ENCODE data around the gene ALOX15. TPM values are rescaled to one million over a fixed set of nuclear protein-coding genes. Genes with fewer than 3 reads are reported as not detected.
A peak's percentile ranks its signal among the peaks of the same experiment; 100 is the strongest.
"Not testable (repeated sequence)": the region's sequence is repeated elsewhere in the genome, so short reads cannot be mapped to it uniquely, and the experiment has no call there.

The ALOX15 gene
- total RNA-seq, 2 donors from 2014 or later, result 0.13 TPM; not detected in 1

DNA sequence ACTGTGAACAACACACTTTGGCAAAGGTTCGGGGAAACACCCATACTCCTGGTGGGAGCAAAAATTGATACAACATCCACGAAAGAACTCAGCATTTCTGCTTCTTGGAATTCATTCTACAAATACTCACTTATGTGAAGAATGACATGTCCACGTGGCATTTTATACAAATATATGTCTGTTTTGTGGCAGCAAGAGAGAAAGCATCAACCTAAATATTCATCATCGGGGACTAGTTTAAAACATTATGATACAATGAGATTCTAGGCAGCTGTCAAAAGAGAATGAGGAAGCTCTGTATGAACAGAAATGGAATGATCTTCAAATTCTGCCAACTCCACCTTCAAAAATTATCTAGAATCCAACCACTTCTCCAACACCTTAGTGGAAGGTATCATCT is 25.7 kb upstream of the ALOX15 start:
- no peak overlapping the region for H3K27ac Mint-ChIP-seq
- ATAC-seq, result no peak
- H3K4me1 Mint-ChIP-seq, result peaks cover 13% of the 10 kb centered on the region
- H3K36me3 Mint-ChIP-seq (ENCODE audit: low read depth), result peaks cover 8% of the 10 kb centered on the region
- peaks cover 5% of the 10 kb centered on the region for H3K27me3 Mint-ChIP-seq
- H3K9me3 ChIP-seq (ENCODE audit: control insufficient read depth, low read length, poor library complexity, severe bottlenecking), result no peaks in the 10 kb centered on the region
- DNase-seq, result no peak
- no peak overlapping the region for H3K4me3 Mint-ChIP-seq

DNA sequence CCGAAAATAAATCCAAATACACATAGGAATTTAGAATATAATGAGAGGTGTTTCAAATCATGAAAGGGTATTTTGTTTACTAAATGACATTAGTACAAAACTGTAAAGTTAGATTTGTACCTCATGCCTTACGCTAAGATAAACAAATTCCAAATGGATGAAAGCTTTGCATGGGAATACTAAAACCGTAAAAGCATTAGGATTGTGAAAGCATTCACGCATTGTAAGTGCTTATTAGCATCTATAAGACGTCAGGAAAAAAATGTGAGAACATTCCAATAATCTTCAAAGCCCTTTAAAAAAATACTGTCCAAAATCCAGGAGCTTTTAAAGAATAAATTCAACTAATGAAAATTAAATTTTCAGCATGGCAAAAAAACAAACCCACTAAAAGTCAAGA is 24.8 kb upstream of the ALOX15 start:
- no peaks in the 10 kb centered on the region for H3K9me3 ChIP-seq (ENCODE audit: control insufficient read depth, low read length, poor library complexity, severe bottlenecking)
- H3K27ac Mint-ChIP-seq, result no peak overlapping the region
- H3K27me3 Mint-ChIP-seq, result peaks cover 7% of the 10 kb centered on the region
- H3K36me3 Mint-ChIP-seq (ENCODE audit: low read depth), result peaks cover 5% of the 10 kb centered on the region
- H3K4me1 Mint-ChIP-seq, result peaks cover 14% of the 10 kb centered on the region
- ATAC-seq (no peak), DNase-seq (no peak)
- no peak overlapping the region for H3K4me3 Mint-ChIP-seq

DNA sequence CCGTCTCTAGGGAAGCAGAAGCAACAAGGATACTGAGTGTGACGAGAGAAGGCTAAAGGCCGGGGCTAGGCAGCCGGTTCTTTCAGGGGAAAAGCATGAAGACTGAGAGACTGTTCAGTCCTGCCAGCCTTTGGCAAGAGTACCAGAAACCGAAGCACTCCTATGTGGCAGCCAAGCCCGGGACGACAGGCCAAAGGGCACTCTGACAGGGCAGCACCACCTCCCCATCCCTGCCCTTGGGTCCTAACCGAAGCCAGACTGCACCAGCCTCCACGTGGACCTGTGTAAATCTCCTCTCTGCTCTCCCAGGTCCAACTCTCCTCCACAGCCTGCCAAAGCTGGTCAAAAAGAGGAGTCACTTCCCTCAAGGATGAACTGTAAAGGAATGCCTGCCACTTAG is 23.5 kb upstream of the ALOX15 start:
- peaks cover 11% of the 10 kb centered on the region for H3K4me1 Mint-ChIP-seq
- DNase-seq, result no peak
- ATAC-seq, result no peak
- peaks cover 2% of the 10 kb centered on the region for H3K36me3 Mint-ChIP-seq (ENCODE audit: low read depth)
- no peaks in the 10 kb centered on the region for H3K9me3 ChIP-seq (ENCODE audit: control insufficient read depth, low read length, poor library complexity, severe bottlenecking)
- H3K27ac Mint-ChIP-seq, result no peak overlapping the region
- peaks cover 7% of the 10 kb centered on the region for H3K27me3 Mint-ChIP-seq
- no peak overlapping the region for H3K4me3 Mint-ChIP-seq

DNA sequence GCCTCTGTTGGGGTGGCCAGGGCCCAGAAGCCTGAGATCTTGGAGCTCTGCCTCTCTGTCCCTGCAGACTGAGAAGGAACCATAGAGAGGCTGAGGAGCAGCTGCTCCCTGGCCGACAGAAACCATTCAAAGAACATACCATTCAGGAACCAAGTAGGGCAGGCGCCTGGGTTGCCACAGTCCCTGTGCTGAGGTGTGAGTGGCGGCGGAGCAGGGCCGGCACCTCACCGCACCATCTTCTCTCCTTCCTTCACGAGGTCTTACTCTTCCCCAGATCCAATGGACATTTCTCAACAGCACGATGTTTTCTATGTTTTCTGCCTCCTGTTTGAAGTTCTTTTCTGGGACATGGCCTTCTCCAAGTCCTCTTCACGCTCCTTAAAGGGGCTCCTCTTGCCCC is 22.8 kb upstream of the ALOX15 start:
- no peak overlapping the region for H3K27ac Mint-ChIP-seq
- H3K9me3 ChIP-seq (ENCODE audit: control insufficient read depth, low read length, poor library complexity, severe bottlenecking), result no peaks in the 10 kb centered on the region
- ATAC-seq, result no peak
- H3K27me3 Mint-ChIP-seq, result peaks cover 7% of the 10 kb centered on the region
- no peak for DNase-seq
- peaks cover 14% of the 10 kb centered on the region for H3K4me1 Mint-ChIP-seq
- H3K36me3 Mint-ChIP-seq (ENCODE audit: low read depth), result peaks cover 2% of the 10 kb centered on the region
- no peak overlapping the region for H3K4me3 Mint-ChIP-seq

DNA sequence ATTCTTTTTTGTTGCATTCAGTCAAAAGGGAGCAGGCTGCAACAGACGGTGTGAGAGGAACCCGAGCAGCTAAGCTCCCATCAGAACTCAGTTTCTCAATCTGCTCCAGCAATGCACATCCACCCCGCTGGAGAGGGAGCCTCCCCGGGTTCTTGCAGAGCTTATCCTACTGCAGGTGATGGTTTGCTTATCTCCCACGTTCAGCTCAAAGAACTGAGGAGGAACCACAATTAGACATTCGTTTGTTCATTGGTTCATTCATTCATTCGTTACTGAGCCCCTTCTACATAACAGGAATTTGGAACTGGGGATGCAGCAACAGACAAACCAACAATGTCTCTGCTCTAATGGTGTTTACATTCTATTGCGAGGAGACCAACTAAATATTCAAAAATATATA is 22.2 kb upstream of the ALOX15 start:
- ATAC-seq (no peak), DNase-seq (no peak)
- Mint-ChIP-seq H3K4me3 (no peak overlapping the region), H3K4me1 (peaks cover 15% of the 10 kb centered on the region), H3K27me3 (peaks cover 11% of the 10 kb centered on the region), H3K27ac (no peak overlapping the region), H3K36me3 (ENCODE audit: low read depth) (peaks cover 3% of the 10 kb centered on the region)
- no peaks in the 10 kb centered on the region for H3K9me3 ChIP-seq (ENCODE audit: control insufficient read depth, low read length, poor library complexity, severe bottlenecking)

DNA sequence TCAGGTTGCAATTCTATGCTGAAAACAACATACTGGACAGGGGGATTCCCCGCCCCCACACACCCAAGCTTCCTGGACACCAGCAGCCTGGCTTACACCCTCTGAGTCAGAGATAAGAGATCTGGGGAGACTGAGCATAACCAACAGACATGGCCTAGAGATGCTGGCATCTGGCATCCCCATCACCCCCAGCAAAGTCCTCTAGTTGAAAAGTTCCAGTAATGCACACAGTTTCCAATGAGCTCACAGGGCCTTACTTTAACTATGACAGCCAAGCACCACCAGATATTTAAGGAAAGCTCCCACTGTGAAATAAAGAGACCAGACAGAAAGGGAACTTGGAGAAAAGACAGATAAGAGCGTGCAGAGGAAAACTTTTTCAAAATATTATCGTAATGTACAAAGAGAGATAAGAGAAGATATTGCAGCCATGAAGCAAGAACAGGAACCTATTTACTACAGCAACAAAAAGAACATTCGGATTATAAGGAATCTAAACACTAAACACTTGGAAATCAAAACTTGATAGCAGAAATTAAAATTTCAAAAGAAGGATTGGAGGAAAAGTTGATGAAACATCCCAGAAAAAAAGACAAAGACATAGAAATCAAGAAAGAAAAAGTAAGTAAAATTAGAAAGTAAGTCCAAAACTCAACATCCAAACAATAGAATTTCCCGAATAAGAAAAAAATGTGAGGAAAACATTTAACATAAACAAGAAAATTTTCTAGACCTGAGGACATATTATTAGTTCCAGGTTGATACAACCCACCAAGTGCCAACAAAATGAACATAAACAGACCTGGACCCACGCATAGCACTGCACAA is 17.2 kb upstream of the ALOX15 start:
- DNase-seq (no peak), ATAC-seq (no peak)
- Mint-ChIP-seq H3K27ac (no peak overlapping the region), H3K27me3 (peaks cover 23% of the 10 kb centered on the region), H3K4me1 (peaks cover 10% of the 10 kb centered on the region), H3K36me3 (ENCODE audit: low read depth) (peaks cover 3% of the 10 kb centered on the region), H3K4me3 (no peak overlapping the region)
- no peaks in the 10 kb centered on the region for H3K9me3 ChIP-seq (ENCODE audit: control insufficient read depth, low read length, poor library complexity, severe bottlenecking)

DNA sequence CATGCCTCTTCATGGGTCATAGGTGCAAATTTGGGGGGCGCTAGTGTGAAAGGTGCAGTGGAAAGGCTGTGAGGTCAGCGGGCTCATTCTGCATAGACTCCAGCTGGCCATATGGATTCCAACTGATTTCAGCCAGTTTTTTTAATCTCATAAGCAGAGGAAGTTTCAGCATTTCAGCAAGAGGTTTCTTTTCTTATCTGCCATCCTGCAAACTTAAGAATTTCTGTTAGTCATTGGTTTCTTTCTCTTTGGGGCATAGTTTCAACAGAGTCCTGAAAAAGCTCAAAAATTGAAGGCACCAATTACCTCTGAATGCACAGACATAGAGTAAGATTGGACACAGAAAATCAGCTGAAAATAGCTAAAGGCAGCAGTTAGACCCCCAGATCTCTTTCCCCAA is 16.2 kb upstream of the ALOX15 start:
- H3K27ac Mint-ChIP-seq, result peak overlapping the region; percentile 70

DNA sequence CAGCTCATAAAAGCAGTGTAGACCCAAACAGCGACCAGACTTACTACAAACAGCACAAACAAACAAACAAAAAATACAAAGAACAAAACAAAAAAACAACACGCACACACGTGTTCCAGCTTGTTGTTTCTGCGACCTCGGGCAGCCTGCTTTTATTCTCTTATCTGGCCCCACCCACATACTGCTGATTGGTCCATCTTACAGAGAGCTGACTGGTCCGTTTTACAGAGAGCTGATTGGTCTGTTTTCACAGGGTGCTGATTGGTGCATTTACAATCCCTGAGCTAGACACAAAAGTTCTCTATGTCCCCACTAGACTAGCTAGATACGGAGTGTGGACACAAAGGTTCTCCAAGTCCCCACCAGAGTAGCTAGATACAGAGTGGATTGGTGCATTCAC is 14.5 kb upstream of the ALOX15 start:
- not testable (repeated sequence) for H3K4me3 Mint-ChIP-seq; DNase-seq; H3K4me1 Mint-ChIP-seq; H3K36me3 Mint-ChIP-seq (ENCODE audit: low read depth); H3K9me3 ChIP-seq (ENCODE audit: control insufficient read depth, low read length, poor library complexity, severe bottlenecking); H3K27ac Mint-ChIP-seq; ATAC-seq
- H3K27me3 Mint-ChIP-seq, result peaks cover 32% of the 10 kb centered on the region

More for the DNA sequence above, 16.2 kb upstream of the ALOX15 start:
- no peak for DNase-seq
- Mint-ChIP-seq H3K27me3 (peaks cover 31% of the 10 kb centered on the region), H3K4me3 (no peak overlapping the region), H3K36me3 (ENCODE audit: low read depth) (peaks cover 3% of the 10 kb centered on the region), H3K4me1 (peaks cover 10% of the 10 kb centered on the region)
- H3K9me3 ChIP-seq (ENCODE audit: control insufficient read depth, low read length, poor library complexity, severe bottlenecking), result no peaks in the 10 kb centered on the region
- no peak for ATAC-seq

DNA sequence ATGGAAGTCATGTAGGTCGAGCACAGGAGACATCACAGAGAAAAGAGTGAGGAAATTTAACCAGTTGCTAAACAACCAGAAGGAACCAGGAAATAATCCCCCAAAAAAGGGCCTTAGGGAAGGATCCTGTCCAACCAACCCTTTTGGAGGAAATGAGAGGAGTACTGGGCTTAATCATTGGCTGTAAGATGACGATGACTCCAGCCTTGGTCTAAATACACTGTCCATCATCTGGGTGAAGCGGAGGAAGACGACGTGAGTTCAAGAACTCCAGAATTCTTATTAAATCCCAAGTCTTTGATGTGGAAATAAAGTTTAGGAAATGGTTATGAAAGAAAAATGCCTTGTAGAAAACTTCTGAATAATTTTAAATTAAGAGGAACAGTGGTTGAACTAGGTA is 11.5 kb upstream of the ALOX15 start:
- H3K36me3 Mint-ChIP-seq (ENCODE audit: low read depth), result no peaks in the 10 kb centered on the region
- H3K4me1 Mint-ChIP-seq, result no peaks in the 10 kb centered on the region
- H3K9me3 ChIP-seq (ENCODE audit: control insufficient read depth, low read length, poor library complexity, severe bottlenecking), result no peaks in the 10 kb centered on the region
- ATAC-seq, result no peak
- peaks cover 37% of the 10 kb centered on the region for H3K27me3 Mint-ChIP-seq
- DNase-seq, result no peak
- H3K27ac Mint-ChIP-seq, result no peak overlapping the region
- no peak overlapping the region for H3K4me3 Mint-ChIP-seq

DNA sequence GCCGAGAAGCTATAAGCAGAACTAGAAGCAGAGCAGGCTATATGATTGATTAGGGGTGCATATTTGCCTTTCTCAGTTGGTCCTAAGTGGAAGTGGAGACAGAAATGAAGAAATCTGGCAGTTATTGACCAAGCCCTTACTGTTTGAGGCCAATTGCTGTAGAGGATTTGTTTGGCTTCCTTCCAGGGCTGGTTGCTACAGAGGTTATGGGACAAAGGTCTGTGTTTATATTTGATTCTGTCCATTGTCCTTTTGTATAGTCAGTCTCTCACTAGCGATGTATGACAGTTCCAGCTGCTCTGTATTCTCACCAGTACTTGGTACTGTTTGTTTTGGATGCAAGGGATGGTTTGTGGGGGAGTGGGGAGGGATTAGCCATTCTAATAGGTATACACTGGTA is 7.3 kb upstream of the ALOX15 start:
- Mint-ChIP-seq H3K4me3 (no peak overlapping the region), H3K36me3 (ENCODE audit: low read depth) (no peaks in the 10 kb centered on the region), H3K27ac (no peak overlapping the region), H3K4me1 (no peaks in the 10 kb centered on the region), H3K27me3 (peaks cover 63% of the 10 kb centered on the region)
- H3K9me3 ChIP-seq (ENCODE audit: control insufficient read depth, low read length, poor library complexity, severe bottlenecking), result no peaks in the 10 kb centered on the region
- DNase-seq (no peak), ATAC-seq (no peak)

DNA sequence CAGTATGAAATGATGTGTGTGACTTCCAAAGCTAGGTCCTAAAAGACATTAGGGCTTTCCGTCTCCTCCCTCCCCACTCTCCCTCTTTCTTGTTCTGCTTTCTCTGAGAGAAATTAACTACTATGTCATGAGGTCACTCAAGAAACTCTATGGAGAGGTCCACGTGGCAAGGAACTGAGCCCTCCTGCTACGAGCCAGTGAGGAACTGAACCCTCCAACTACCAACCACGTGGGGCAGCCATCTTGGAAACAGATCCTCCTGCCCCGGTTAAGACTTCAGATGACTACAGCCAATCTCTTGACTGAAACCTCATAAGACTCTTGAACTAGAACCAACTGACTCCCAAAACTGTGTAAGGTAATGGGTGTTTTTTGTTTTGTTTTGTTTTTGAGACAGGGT is 4.2 kb upstream of the ALOX15 start:
- peaks cover 70% of the 10 kb centered on the region for H3K27me3 Mint-ChIP-seq
- H3K36me3 Mint-ChIP-seq (ENCODE audit: low read depth), result no peaks in the 10 kb centered on the region
- H3K27ac Mint-ChIP-seq, result no peak overlapping the region
- no peak for DNase-seq
- no peaks in the 10 kb centered on the region for H3K9me3 ChIP-seq (ENCODE audit: control insufficient read depth, low read length, poor library complexity, severe bottlenecking)
- H3K4me1 Mint-ChIP-seq, result peaks cover 3% of the 10 kb centered on the region
- no peak overlapping the region for H3K4me3 Mint-ChIP-seq
- no peak for ATAC-seq

DNA sequence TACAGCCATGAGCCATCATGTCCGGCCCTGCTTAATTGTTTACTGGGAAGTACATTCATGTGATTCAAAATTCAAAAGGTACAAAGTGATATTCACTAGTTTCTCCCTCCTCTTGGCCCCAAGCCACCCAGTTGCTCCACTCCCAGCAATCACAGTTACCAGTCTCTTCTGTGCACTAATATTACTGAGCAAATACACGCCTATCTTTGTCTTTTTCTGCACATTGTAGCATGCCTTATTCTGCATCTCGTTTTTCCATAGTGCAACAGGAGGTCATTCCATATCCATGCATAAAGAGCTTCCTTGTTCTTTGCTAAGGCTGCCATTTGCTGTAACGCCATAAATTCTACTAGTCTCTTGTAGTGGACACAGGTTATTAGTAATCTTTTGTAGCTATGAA is 2.2 kb upstream of the ALOX15 start:
- Mint-ChIP-seq H3K27ac (no peak overlapping the region), H3K4me3 (no peak overlapping the region), H3K27me3 (peaks cover 71% of the 10 kb centered on the region), H3K4me1 (peaks cover 5% of the 10 kb centered on the region), H3K36me3 (ENCODE audit: low read depth) (peaks cover 3% of the 10 kb centered on the region)
- no peak for DNase-seq
- H3K9me3 ChIP-seq (ENCODE audit: control insufficient read depth, low read length, poor library complexity, severe bottlenecking), result no peaks in the 10 kb centered on the region
- ATAC-seq, result no peak

DNA sequence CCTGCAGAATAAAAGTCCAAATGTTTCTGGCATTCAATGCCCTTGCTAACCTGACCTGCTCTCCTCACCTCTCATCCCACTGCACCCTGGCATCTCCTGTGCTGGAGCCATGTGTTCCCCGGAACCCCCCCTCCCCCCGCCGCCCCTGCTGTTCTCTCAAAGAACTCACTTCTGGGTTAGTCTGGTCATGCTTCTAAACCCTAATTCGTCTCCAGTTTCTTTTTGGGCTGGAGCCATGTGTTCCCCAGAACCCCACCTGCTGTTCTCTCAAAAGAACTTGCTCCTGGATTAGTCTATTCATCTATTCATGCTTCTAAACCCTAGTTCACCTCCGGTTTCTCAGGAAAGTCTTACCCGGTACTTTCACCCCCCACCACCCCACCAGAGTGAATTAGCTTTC is 808 bp upstream of the ALOX15 start:
- Mint-ChIP-seq H3K27me3 (peaks cover 70% of the 10 kb centered on the region), H3K4me3 (no peak overlapping the region), H3K36me3 (ENCODE audit: low read depth) (peaks cover 3% of the 10 kb centered on the region), H3K27ac (no peak overlapping the region), H3K4me1 (peaks cover 5% of the 10 kb centered on the region)
- no peaks in the 10 kb centered on the region for H3K9me3 ChIP-seq (ENCODE audit: control insufficient read depth, low read length, poor library complexity, severe bottlenecking)
- ATAC-seq (no peak), DNase-seq (no peak)

DNA sequence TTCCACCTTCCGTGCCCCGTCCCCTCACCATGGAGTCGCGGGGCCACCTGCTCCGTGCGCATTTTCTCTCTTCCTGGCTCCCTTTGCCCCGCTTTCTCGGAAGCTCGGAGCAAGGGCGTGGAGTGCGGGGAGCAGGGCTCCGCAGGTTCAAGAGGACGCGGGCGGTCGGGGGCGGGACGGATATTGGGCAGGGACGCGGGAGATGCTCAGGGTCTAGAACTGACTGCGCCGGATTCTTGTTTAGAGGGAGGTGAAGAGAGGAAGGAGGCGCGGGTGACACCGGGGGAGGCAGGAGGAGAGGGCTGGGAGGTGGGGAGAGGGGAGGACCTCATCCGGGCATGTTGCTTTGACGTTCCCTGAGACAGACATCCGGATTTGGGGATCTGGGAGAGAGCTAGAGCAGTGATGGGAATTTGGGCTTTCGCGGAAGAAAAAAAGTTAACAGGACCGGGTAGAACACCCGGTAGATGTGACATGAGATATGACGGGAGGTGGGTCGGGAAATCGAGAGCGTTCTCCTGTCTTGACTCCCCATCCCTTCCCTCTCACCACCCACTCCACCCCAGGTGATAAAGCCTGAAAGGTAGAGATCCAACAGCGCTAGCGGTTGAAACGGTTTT is 799 bp downstream of the ALOX15 start:
- Mint-ChIP-seq H3K4me1 (peaks cover 16% of the 10 kb centered on the region), H3K27me3 (peaks cover 74% of the 10 kb centered on the region), H3K4me3 (peak overlapping the region; percentile 36)
- H3K27ac Mint-ChIP-seq; H3K36me3 Mint-ChIP-seq (ENCODE audit: low read depth); H3K9me3 ChIP-seq (ENCODE audit: control insufficient read depth, low read length, poor library complexity, severe bottlenecking); DNase-seq: not testable (repeated sequence)
- peak; percentile 39 for ATAC-seq

All from T-helper 17 cell (primary cell).